Measurements from ENCODE around the gene CRTAC1.

- peak in 1 of 2 experiments; percentile 34; a peak in 2 of 4 replicates for TF ChIP-seq CTCF (conservative IDR thresholded peaks at IDR 0.05; ENCODE audit: low read depth in 2 of 2)
- no peak for TF ChIP-seq REST (IDR thresholded peaks at IDR 0.05; ENCODE audit: unreplicated experiment)
- TF ChIP-seq CREB1 (CRISPR knock-in tag; IDR thresholded peaks at IDR 0.05; ENCODE audit: low read depth) = no peak
Observed at GRCh38 chr10:97943294-97943693, 87.1 kb downstream of the CRTAC1 start.

Data from GM23338 (cell line).